Adrenal gland (tissue), 12 donors: Measurements from ENCODE around the gene HMCES. TPM values are rescaled to one million over a fixed set of nuclear protein-coding genes. Genes with fewer than 3 reads are reported as not detected.

Source experiments
- DNase-seq, 7 donors: peaks; one replicate each; pipeline ENCODE4 v3.0.0-alpha.2; 2019 to 2020
- H3K27ac ChIP-seq, 5 donors: fragments of 200-600 bp; sonication (generic) in 4 of 5; 1 replicate in 3 of 5; 2 replicates in 2 of 5; pipeline versions ENCODE4 v1.5.1 to v1.8.0; 2016 to 2020; ENCODE audit warnings: mild to moderate bottlenecking in 1 of 5
- H3K27me3 ChIP-seq: fragments of 200-600 bp; 2 replicates; pipeline ENCODE4 v1.8.0; 2021
- H3K36me3 ChIP-seq, 2 donors: fragments of 200-600 bp; replicated peaks in 1 of 2; 1 replicate in 1 of 2; 2 replicates in 1 of 2; pipeline versions ENCODE4 v1.5.1 to v1.8.0; 2018 to 2022
- H3K4me1 ChIP-seq, 2 donors: fragments of 200-600 bp; replicated peaks in 1 of 2; 1 replicate in 1 of 2; 2 replicates in 1 of 2; pipeline versions ENCODE4 v1.5.1 to v1.8.0; 2018 to 2021
- H3K4me3 ChIP-seq, 4 donors: fragments of 200-600 bp; sonication (generic) in 3 of 4; one replicate each; pipeline ENCODE4 v1.5.1; 2016 to 2018
- H3K9me3 ChIP-seq, 3 donors: fragments of 200-600 bp; sonication (generic) in 1 of 3; replicated peaks in 1 of 3; 1 replicate in 2 of 3; 2 replicates in 1 of 3; pipeline versions ENCODE4 v1.5.1 to v1.8.0; 2016 to 2021
- POLR2A ChIP-seq, 2 donors: fragments of 450-650 bp; IDR thresholded peaks; one replicate each; pipeline ENCODE4 v1.6.1; 2017; ENCODE audit warnings: antibody characterized with exemption in 2 of 2, mild to moderate bottlenecking in 2 of 2, moderate library complexity in 1 of 2
- WGBS, 4 donors: extraction: QIAGEN DNeasy Blood & Tissue Kit in 2 of 4; methylation state at CpG; one replicate each; pipeline versions ENCODE4 v1.1.5 to v1.1.7; 2013 to 2017; 5-methylcytosine and 5-hydroxymethylcytosine counted together
- intact Hi-C, 2 donors: fragments of 100-400 bp; cut with DNase I; formaldehyde crosslinking; loops; one replicate each; pipeline versions ENCODE4 v1.14.1 to v1.15.0; 2022 to 2023
- polyA plus RNA-seq, 3 donors: library from polyadenylated mRNA; stranded (reverse); fragments of 200-250 nt in 2 of 3; fragments of 350-450 nt in 1 of 3; fragmentation: Illumina TruSeq in 1 of 3; extraction: RNeasy Lipid Tissue Mini Kit (QIAGEN cat#74804) in 1 of 3; gene quantifications; one replicate each; pipeline ENCODE4 v1.2.3, GENCODE V29; 2013 to 2014
- total RNA-seq, 9 donors: library from RNA; depleted of rRNA in 4 of 9; stranded (reverse); fragments of >200 nt in 4 of 9; fragments of 120-200 nt in 1 of 9; fragmentation: NEBNext Ultra II Directional in 1 of 9; extraction: Animal tissue kit (Norgen Biotek cat#: 25700) in 1 of 9; gene quantifications; one replicate each; pipeline versions ENCODE4 v1.1.0 to v1.2.4, GENCODE V29; 2013 to 2023
- TF ChIP-seq, protein P1 (sequence below), 6 experiments: fragments of 450-650 bp in 4 of 6; fragments of 200-600 bp in 2 of 6; sonication (generic) in 1 of 6; IDR thresholded peaks; 1 replicate in 5 of 6; 2 replicates in 1 of 6; pipeline versions ENCODE4 v1.5.1 to v1.8.0; 2016 to 2021; ENCODE audit warnings: antibody characterized with exemption in 6 of 6, mild to moderate bottlenecking in 2 of 6, moderate library complexity in 1 of 6
- donor health status: healthy with polysubstance abuse.
- donor health status: Bipolar disorder and iron deficiency.
- donor health status: DM: yes; HTN: yes; CAD: no.
- donor health status: DM: no; HTN: no; CAD: no.
- donor health status: DM: no; HTN: no; CAD: no.
- donor health status: DM: yes; HTN: yes; CAD: no.

HMCES gene
- total and polyA plus RNA-seq, 12 donors, result 16.0 to 39.7 (median 23.7) TPM

DNA sequence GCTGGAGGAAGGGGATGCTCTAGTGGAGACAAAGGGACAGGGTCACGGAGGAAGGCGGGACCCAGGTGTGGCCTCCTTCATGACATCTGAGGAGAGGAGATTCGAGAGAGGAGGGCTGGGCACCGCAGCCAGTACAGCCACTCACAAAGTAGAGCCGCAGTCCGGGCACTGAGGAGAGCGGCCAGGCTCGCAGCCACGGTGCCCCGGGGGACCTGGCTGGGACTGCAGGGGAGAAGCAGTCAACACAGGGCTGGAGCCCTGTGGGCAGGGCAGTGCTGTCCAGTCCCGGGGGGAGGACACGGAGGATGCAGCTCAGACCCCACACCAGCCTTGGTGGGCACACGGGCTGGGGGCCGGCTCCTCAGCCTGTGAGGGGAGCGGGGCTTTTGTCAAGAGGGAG is 40.3 kb downstream of the HMCES start:
- Histone ChIP-seq H3K9me3 (no peaks in the 10 kb centered on the region), H3K36me3 (no peaks in the 10 kb centered on the region), H3K27ac (no peak overlapping the region), H3K4me3 (no peak overlapping the region), H3K4me1 (peaks cover 9 to 15% of the 10 kb centered on the region in 2 donors), H3K27me3 (no peaks in the 10 kb centered on the region)
- WGBS, 4 donors, result 91 to 94% (median 92%) methylated on average over 12 to 15 of the region's 15 CpGs
- TF ChIP-seq POLR2A (IDR thresholded peaks at IDR 0.05), result no peak
- TF ChIP-seq, protein P1, sequence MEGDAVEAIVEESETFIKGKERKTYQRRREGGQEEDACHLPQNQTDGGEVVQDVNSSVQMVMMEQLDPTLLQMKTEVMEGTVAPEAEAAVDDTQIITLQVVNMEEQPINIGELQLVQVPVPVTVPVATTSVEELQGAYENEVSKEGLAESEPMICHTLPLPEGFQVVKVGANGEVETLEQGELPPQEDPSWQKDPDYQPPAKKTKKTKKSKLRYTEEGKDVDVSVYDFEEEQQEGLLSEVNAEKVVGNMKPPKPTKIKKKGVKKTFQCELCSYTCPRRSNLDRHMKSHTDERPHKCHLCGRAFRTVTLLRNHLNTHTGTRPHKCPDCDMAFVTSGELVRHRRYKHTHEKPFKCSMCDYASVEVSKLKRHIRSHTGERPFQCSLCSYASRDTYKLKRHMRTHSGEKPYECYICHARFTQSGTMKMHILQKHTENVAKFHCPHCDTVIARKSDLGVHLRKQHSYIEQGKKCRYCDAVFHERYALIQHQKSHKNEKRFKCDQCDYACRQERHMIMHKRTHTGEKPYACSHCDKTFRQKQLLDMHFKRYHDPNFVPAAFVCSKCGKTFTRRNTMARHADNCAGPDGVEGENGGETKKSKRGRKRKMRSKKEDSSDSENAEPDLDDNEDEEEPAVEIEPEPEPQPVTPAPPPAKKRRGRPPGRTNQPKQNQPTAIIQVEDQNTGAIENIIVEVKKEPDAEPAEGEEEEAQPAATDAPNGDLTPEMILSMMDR (IDR thresholded peaks at IDR 0.05), result no peak
- intact Hi-C loops, result no loop called here
- DNase-seq, result no peak

DNA sequence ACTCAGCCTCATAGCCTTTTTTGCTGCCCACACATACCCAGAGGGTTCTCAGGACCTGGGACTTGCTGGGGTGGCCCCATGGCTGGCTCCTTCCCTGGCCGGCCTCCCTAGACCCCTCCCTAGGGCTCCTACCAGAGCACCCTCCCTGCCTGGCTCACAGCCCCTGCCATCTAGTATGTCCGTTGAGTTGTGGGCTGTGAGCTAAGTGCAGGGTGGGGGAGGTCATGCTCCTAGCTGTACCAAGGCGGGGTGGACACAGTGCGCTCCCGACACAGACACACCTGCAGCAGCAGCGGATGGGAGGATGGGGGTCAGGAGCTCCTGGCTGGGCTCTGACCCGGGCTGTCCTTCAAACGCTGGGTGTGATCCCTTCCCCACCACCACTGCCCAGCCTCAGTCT is 41.6 kb downstream of the HMCES start:
- Histone ChIP-seq H3K27ac (no peak overlapping the region), H3K4me3 (no peak overlapping the region), H3K9me3 (no peaks in the 10 kb centered on the region), H3K27me3 (no peaks in the 10 kb centered on the region), H3K4me1 (peaks cover 0 to 7% of the 10 kb centered on the region in 2 donors), H3K36me3 (no peaks in the 10 kb centered on the region)
- WGBS, 4 donors, result 92 to 97% (median 94%) methylated on average over 7 to 8 of the region's 8 CpGs
- intact Hi-C loops, result no loop called here
- TF ChIP-seq, protein P1 (IDR thresholded peaks at IDR 0.05), result no peak
- no peak for TF ChIP-seq POLR2A (IDR thresholded peaks at IDR 0.05)
- no peak for DNase-seq

DNA sequence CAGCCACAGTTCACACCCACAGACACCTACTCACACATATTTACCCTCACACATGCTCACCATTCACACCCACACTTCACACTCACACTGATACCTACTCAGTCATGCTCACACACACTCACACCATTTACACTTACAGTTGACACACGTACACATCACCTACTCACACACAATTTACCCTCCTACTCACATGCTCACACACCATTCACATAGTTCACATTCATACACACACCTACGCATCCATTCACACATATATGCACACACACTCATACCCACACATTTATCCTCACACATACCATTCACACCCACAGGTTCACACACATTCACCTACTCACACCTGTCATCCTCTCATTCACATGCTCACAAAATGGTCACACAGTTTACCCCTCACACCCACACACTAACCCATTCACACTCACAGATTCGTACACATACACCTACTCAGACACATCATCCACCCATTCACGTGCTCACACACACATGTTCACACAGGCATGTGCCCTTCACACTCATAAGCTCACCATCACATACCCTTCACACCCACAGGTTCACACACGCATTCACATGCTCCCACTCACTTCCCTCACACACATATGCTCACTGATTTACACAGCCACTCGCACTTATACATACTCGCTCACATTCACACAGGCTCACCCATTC is 42.3 kb downstream of the HMCES start:
- H3K9me3 ChIP-seq, result no peaks in the 10 kb centered on the region
- TF ChIP-seq, protein P1 (IDR thresholded peaks at IDR 0.05), result no peak
- no peak for TF ChIP-seq POLR2A (IDR thresholded peaks at IDR 0.05)
- WGBS, 4 donors, result 94 to 95% (median 94%) methylated on average over 7 of the region's 7 CpGs
- DNase-seq, result no peak
- intact Hi-C loops, result no loop called here
- peaks cover 0 to 7% of the 10 kb centered on the region in 2 donors for H3K4me1 ChIP-seq
- no peak overlapping the region for H3K4me3 ChIP-seq
- H3K27me3 ChIP-seq, result no peaks in the 10 kb centered on the region
- no peak overlapping the region for H3K27ac ChIP-seq
- no peaks in the 10 kb centered on the region for H3K36me3 ChIP-seq

DNA sequence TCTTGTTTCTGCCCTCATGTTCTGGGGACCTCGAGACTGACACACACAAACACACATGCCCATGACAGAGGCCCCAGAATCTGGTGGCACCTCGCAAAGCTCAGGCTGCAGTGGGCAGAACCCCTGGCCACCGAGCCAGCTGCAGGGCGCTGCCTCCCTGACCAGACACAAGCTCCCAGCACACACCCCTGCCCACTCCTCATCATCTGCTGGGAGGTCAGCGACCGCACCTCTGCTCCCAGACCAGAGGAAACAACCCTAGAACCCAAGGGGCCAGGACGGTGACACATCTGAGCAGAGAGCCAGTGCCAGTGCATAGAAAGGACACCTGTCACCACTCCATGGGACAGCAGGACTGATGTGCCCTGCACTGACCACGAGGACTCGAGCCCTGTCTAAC is 43.2 kb downstream of the HMCES start:
- no peak for DNase-seq
- WGBS, 4 donors, result 93 to 97% (median 94%) methylated on average over 3 to 9 of the region's 9 CpGs
- TF ChIP-seq POLR2A (IDR thresholded peaks at IDR 0.05), result no peak

More for the DNA sequence above, 43.2 kb downstream of the HMCES start:
- Histone ChIP-seq H3K27ac (no peak overlapping the region), H3K4me3 (no peak overlapping the region), H3K27me3 (no peaks in the 10 kb centered on the region), H3K9me3 (no peaks in the 10 kb centered on the region), H3K36me3 (no peaks in the 10 kb centered on the region), H3K4me1 (peaks cover 0 to 3% of the 10 kb centered on the region in 2 donors)
- intact Hi-C loops, result no loop called here
